Measurements from ENCODE around the gene NEK4.
A peak's percentile ranks its signal among the peaks of the same experiment; 100 is the strongest.

Gene NEK4

GRCh38 chr3:52771702-52772101, 962 bp upstream of the NEK4 start:
- FAIRE-seq (no peak), DNase-seq (ENCODE audit: insufficient read length, low spot score) (no peak)
- TF ChIP-seq CTCF (IDR thresholded peaks at IDR 0.05; ENCODE audit: insufficient read depth, missing control alignments), result no peak

- DNase-seq (ENCODE audit: insufficient read length, low spot score) (no peak), FAIRE-seq (no peak)
- no peak for TF ChIP-seq CTCF (IDR thresholded peaks at IDR 0.05; ENCODE audit: insufficient read depth, missing control alignments)
Observed at GRCh38 chr3:52771334-52771681, 568 bp upstream of the NEK4 start.

GRCh38 chr3:52769786-52770455, 819 bp downstream of the NEK4 start:
- FAIRE-seq (no peak), DNase-seq (ENCODE audit: insufficient read length, low spot score) (no peak)

GRCh38 chr3:52763466-52763865, 7.3 kb downstream of the NEK4 start:
- FAIRE-seq, result no peak
- DNase-seq (ENCODE audit: insufficient read length, low spot score), result no peak
- no peak for TF ChIP-seq CTCF (IDR thresholded peaks at IDR 0.05; ENCODE audit: insufficient read depth, missing control alignments)

More at GRCh38 chr3:52769786-52770455, 819 bp downstream of the NEK4 start:
- TF ChIP-seq CTCF (IDR thresholded peaks at IDR 0.05; ENCODE audit: insufficient read depth, missing control alignments), result no peak

GRCh38 chr3:52756141-52756540, 14.6 kb downstream of the NEK4 start:
- DNase-seq (ENCODE audit: insufficient read length, low spot score), result no peak
- FAIRE-seq, result peak; percentile 44
- TF ChIP-seq CTCF (IDR thresholded peaks at IDR 0.05; ENCODE audit: insufficient read depth, missing control alignments), result no peak

- FAIRE-seq, result no peak
- TF ChIP-seq CTCF (IDR thresholded peaks at IDR 0.05; ENCODE audit: insufficient read depth, missing control alignments), result no peak
- no peak for DNase-seq (ENCODE audit: insufficient read length, low spot score)
Observed at GRCh38 chr3:52754373-52754772, 16.4 kb downstream of the NEK4 start.

- TF ChIP-seq CTCF (IDR thresholded peaks at IDR 0.05; ENCODE audit: insufficient read depth, missing control alignments), result no peak
- DNase-seq (ENCODE audit: insufficient read length, low spot score), result no peak
- no peak for FAIRE-seq
Observed at GRCh38 chr3:52752045-52752660, 18.6 kb downstream of the NEK4 start.

Measured in D721Med (cell line).